Mesothelial cell of epicardium (in vitro differentiated cells): ENCODE measurements around the gene CASQ2. TPM values are rescaled to one million over a fixed set of nuclear protein-coding genes. Genes with fewer than 3 reads are reported as not detected.

Experiments used
- DNase-seq, 2 experiments: peaks; one replicate each; pipeline ENCODE4 v3.0.0; 2021; ENCODE audit warnings: low spot score in 2 of 2; ENCODE audit not compliant: unreplicated experiment in 2 of 2
- H3K27ac Mint-ChIP-seq: 2 replicates; pipeline ENCODE4 v1.8.0; 2021; ENCODE audit warnings: mixed read lengths
- H3K27me3 Mint-ChIP-seq: 2 replicates; pipeline ENCODE4 v1.8.0; 2021; ENCODE audit warnings: low read depth, mixed read lengths
- H3K36me3 Mint-ChIP-seq: 2 replicates; pipeline ENCODE4 v1.8.0; 2021; ENCODE audit warnings: mixed read lengths
- H3K4me1 Mint-ChIP-seq: 2 replicates; pipeline ENCODE4 v1.8.0; 2021; ENCODE audit warnings: mixed read lengths
- H3K4me3 Mint-ChIP-seq: 2 replicates; pipeline ENCODE4 v1.8.0; 2021; ENCODE audit warnings: mild to moderate bottlenecking, moderate library complexity, mixed read lengths
- H3K9me3 Mint-ChIP-seq: 2 replicates; pipeline ENCODE4 v1.8.0; 2021; ENCODE audit warnings: mixed read lengths
- CTCF ChIP-seq: fragments of 200-600 bp; sonication (generic); IDR thresholded peaks from one replicate; pipeline ENCODE4 v1.5.0; 2021; ENCODE audit warnings: antibody characterized with exemption; ENCODE audit not compliant: unreplicated experiment
- total RNA-seq: library from RNA; stranded (reverse); gene quantifications from 3 replicates; pipeline ENCODE4 v1.2.1, GENCODE V29; 2021

CASQ2 gene
- total RNA-seq, 1 donor from 2014 or later = 0.13 TPM

- Mint-ChIP-seq H3K27me3 (no peaks in the 10 kb centered on the region), H3K27ac (peak overlapping the region; percentile 64), H3K4me1 (peaks cover 14% of the 10 kb centered on the region), H3K4me3 (no peak overlapping the region), H3K36me3 (no peaks in the 10 kb centered on the region), H3K9me3 (no peaks in the 10 kb centered on the region)
- TF ChIP-seq CTCF = no peak
- DNase-seq = no peak
Measured at GRCh38 chr1:115810609-115811008, 42.1 kb upstream of the CASQ2 start.

GRCh38 chr1:115809847-115810246 lies 41.3 kb upstream of the CASQ2 start:
- H3K4me3 Mint-ChIP-seq = no peak overlapping the region
- no peak for TF ChIP-seq CTCF
- H3K27ac Mint-ChIP-seq = no peak overlapping the region
- no peak for DNase-seq
- no peaks in the 10 kb centered on the region for H3K27me3 Mint-ChIP-seq
- no peaks in the 10 kb centered on the region for H3K9me3 Mint-ChIP-seq
- H3K36me3 Mint-ChIP-seq = no peaks in the 10 kb centered on the region
- peaks cover 14% of the 10 kb centered on the region for H3K4me1 Mint-ChIP-seq

GRCh38 chr1:115809076-115809475 lies 40.6 kb upstream of the CASQ2 start:
- H3K4me3 Mint-ChIP-seq = no peak overlapping the region
- no peak for DNase-seq
- peaks cover 14% of the 10 kb centered on the region for H3K4me1 Mint-ChIP-seq
- no peaks in the 10 kb centered on the region for H3K9me3 Mint-ChIP-seq
- H3K27me3 Mint-ChIP-seq = no peaks in the 10 kb centered on the region
- TF ChIP-seq CTCF = no peak
- H3K27ac Mint-ChIP-seq = no peak overlapping the region
- H3K36me3 Mint-ChIP-seq = no peaks in the 10 kb centered on the region

GRCh38 chr1:115807723-115808122 lies 39.2 kb upstream of the CASQ2 start:
- no peaks in the 10 kb centered on the region for H3K27me3 Mint-ChIP-seq
- no peaks in the 10 kb centered on the region for H3K9me3 Mint-ChIP-seq
- H3K36me3 Mint-ChIP-seq = no peaks in the 10 kb centered on the region
- DNase-seq = peak in 1 of 2 experiments; percentile 55
- no peak overlapping the region for H3K4me3 Mint-ChIP-seq
- H3K4me1 Mint-ChIP-seq = peaks cover 14% of the 10 kb centered on the region
- TF ChIP-seq CTCF = peak; percentile 66
- H3K27ac Mint-ChIP-seq = no peak overlapping the region

- Mint-ChIP-seq H3K4me1 (peaks cover 6% of the 10 kb centered on the region), H3K4me3 (no peak overlapping the region), H3K27me3 (no peaks in the 10 kb centered on the region), H3K9me3 (no peaks in the 10 kb centered on the region), H3K36me3 (no peaks in the 10 kb centered on the region), H3K27ac (no peak overlapping the region)
- no peak for TF ChIP-seq CTCF
- no peak for DNase-seq
Measured at GRCh38 chr1:115805597-115805996, 37.1 kb upstream of the CASQ2 start.

GRCh38 chr1:115802416-115802815 lies 33.9 kb upstream of the CASQ2 start:
- no peak for DNase-seq
- Mint-ChIP-seq H3K9me3 (no peaks in the 10 kb centered on the region), H3K4me3 (no peak overlapping the region), H3K27me3 (no peaks in the 10 kb centered on the region), H3K36me3 (no peaks in the 10 kb centered on the region), H3K27ac (no peak overlapping the region), H3K4me1 (no peaks in the 10 kb centered on the region)
- TF ChIP-seq CTCF = no peak
